AG09319 (cell line): ENCODE measurements around the gene MED23.

Experiments
- DNase-seq: peaks from one replicate; pipeline ENCODE4 v3.0.0-alpha.2; 2010; ENCODE audit warnings: low read depth; ENCODE audit errors: extremely low read depth
- CTCF ChIP-seq: IDR thresholded peaks from 2 replicates; pipeline ENCODE4 v1.5.1; 2011; ENCODE audit warnings: low read depth, mild to moderate bottlenecking, inconsistent platforms, low read length, moderate library complexity

The MED23 gene

DNA sequence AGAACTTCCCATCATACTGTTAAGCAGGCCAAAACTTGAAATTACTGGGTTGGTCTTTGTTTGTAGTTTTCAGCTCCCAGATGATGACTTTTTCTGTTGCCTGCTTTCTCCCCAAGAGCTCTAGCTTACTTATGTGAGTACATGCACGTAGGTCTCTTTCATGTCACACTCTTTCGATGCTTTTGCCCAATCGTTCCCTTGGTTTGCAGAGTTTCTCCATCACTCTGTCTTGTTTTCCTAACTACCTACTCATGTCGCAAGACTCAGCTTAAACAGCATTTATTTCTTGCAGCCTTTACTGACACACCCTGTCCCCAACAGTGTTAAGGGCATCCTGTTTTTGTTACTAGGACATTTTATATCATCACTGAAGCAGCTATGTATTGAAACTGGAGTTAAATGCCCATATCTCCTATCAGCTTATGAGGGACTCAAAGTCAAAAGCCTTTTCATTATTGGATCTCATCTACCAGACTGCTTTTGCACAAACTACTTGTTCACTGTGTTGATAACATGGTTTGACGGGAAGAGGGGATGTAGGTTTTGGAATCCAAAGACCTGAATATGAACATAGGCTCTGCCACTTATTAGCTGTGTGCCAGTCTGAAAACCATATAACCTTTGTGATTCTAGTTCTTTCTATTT is 52.1 kb downstream of the MED23 start:
- DNase-seq, result no peak
- TF ChIP-seq CTCF, result no peak

DNA sequence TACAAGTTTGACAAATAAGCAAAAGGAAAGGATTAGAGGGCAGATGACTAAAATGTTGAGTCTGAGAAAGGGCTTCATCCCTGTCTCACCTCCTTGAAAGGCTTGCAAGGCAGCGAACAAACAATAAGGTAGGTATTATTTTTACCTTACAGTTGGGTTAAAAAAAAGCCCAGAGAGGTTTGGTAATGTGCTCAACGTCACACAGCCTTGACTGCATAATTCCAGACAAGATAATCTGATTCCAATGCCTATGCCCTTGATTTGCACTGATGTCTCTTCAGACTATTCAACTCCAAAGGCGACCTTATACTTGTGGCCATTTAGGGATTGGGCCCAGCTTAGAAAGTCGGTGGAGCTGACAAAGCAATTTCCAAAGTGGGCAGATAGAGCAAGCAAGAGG is 53.4 kb downstream of the MED23 start:
- TF ChIP-seq CTCF, result no peak
- DNase-seq, result no peak

DNA sequence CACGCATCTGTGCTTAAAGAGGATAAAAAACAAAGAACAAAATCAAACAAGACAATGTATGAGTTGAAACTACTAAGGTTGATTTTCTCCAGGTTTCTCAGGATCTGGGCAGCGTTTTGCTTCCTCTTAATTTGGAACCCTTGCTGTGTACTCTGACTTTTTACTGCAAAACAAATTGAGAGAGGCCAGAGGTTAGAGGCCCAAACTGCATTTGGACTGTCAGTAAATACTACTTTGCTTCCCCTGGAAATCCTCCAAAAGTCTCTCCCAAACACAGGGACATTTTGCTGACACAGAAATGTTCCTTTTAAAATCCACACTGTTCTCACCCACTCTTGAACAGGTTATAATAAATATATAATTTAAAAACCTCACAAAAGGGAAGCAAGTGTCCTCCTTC is 53.9 kb downstream of the MED23 start:
- TF ChIP-seq CTCF, result no peak

GRCh38 chr6:131572686-131573415 is 55.2 kb downstream of the MED23 start, which contains the start of gene ARG1:
Gene ARG1 (plus strand): TSS chr6:131573226. CDS start chr6:131573283, 57 bp downstream.
- TF ChIP-seq CTCF, result no peak
- no peak for DNase-seq

More for the DNA sequence above, 53.9 kb downstream of the MED23 start:
- DNase-seq, result no peak

- no peak for TF ChIP-seq CTCF
- DNase-seq, result no peak
Measured at GRCh38 chr6:131568726-131569125, 59.3 kb downstream of the MED23 start.

DNA sequence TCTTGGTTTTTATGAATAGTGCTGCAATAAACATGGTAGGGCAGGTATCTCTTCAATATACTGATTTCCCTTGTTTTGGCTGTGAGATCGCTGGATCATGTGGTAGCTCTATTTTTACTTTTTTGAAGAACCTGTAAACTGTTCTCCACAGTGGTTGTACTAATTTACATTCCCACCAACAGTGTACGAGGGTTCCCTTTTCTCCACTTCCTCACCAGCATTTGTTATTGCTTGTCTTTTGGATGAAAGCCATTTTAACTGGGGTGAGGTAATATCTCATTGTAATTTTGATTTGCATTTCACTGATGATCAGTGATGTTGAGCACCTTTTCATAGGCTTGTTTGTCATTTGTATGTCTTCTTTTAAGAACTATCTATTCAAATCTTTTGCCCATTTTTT is 63.0 kb downstream of the MED23 start:
- TF ChIP-seq CTCF, result no peak
- DNase-seq, result no peak

DNA sequence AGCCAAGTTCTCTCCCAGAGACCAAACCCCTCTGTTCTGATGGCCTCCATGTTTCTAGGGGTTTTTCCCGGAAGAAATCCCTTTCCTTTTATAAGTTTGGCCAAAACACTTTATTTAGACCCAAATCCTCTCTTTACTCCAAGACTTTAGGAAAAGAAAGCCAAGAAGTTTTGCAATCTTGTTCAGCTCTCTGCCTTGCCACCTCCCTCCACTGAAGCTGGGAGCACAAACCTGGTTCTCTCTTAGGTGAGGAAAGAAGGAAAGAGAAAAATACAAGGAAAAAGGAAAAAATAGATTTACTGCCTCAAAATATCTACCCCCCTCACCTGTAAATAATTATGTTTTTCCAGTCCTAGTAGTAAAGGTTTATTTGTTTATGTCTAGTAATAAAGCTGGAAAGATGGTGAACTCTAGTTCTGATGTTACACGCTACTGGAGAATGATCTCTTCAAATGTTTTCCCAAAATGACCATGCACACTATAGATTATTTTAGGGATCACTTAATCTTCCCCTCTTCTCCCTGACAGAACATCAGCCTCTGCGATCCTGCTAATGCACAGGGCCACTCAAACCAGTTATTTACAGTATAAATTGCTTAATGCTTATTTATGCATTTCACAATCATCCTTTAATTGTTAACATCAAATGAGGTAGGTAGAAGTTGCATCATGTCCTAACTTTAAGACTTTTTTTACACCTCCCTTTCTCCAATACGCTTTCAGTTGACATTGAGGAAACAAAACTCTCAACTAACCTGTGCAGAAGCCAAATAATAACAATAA is 65.9 kb downstream of the MED23 start:
- DNase-seq, result no peak
- TF ChIP-seq CTCF, result no peak
